Calu3 (cell line): ENCODE measurements around the gene CRACR2B. TPM values are rescaled to one million over a fixed set of nuclear protein-coding genes. Genes with fewer than 3 reads are reported as not detected.

Experiments used
- BruUV-seq: library from RNA; stranded (reverse); fragments of 400-500 nt; replicated peaks from 2 replicates; lab custom pipeline; 2021; lab: Mats Ljungman, UMichigan
- CTCF ChIA-PET: fragments of 300-600 bp; sonication (Branson Sonifier 250); formaldehyde crosslinking; loops from one replicate; lab custom pipeline; 2022; ENCODE audit warnings: antibody characterized with exemption; lab: Charles Lee
- DNase-seq: peaks from one replicate; pipeline ENCODE4 v3.0.0; 2022
- H3K27ac Mint-ChIP-seq: one replicate; pipeline ENCODE4 v1.8.0; 2022; ENCODE audit warnings: mixed read lengths; ENCODE audit not compliant: unreplicated experiment
- H3K27me3 Mint-ChIP-seq: one replicate; pipeline ENCODE4 v1.8.0; 2022; ENCODE audit warnings: mixed read lengths; ENCODE audit not compliant: unreplicated experiment
- H3K36me3 Mint-ChIP-seq: one replicate; pipeline ENCODE4 v1.8.0; 2022; ENCODE audit warnings: mild to moderate bottlenecking, moderate library complexity, mixed read lengths; ENCODE audit not compliant: insufficient read depth, unreplicated experiment
- H3K4me1 Mint-ChIP-seq: one replicate; pipeline ENCODE4 v1.8.0; 2022; ENCODE audit warnings: mild to moderate bottlenecking, low read depth, mixed read lengths; ENCODE audit not compliant: unreplicated experiment
- H3K4me3 Mint-ChIP-seq: one replicate; pipeline ENCODE4 v1.8.0; 2022; ENCODE audit warnings: mild to moderate bottlenecking, low read depth, moderate library complexity, mixed read lengths; ENCODE audit not compliant: unreplicated experiment
- H3K9me3 Mint-ChIP-seq: one replicate; pipeline ENCODE4 v1.8.0; 2022; ENCODE audit warnings: low read depth, mixed read lengths; ENCODE audit not compliant: unreplicated experiment
- CTCF ChIP-seq: fragments of 200-600 bp; IDR thresholded peaks from one replicate; pipeline ENCODE4 v1.8.0; 2022; ENCODE audit warnings: antibody characterized with exemption; ENCODE audit not compliant: unreplicated experiment
- intact Hi-C: fragments of 100-400 bp; cut with micrococcal nuclease; formaldehyde crosslinking; loops from one replicate; pipeline ENCODE4 v1.10.0; 2022; ENCODE audit not compliant: unreplicated experiment
- total RNA-seq: library from RNA; stranded (reverse); gene quantifications from 2 replicates; pipeline ENCODE4 v1.2.3, GENCODE V29; 2022

Gene CRACR2B
- total RNA-seq, 1 experiment from 2014 or later = 33.4 TPM

- CTCF ChIA-PET = no interaction called here
- no TSS peak for BruUV-seq
- intact Hi-C loops = no loop called here
- TF ChIP-seq CTCF = no peak
- Mint-ChIP-seq H3K27me3 (no peaks in the 10 kb centered on the region), H3K36me3 (peaks cover 68% of the 10 kb centered on the region), H3K9me3 (no peaks in the 10 kb centered on the region), H3K4me3 (no peak overlapping the region), H3K4me1 (no peaks in the 10 kb centered on the region), H3K27ac (peak overlapping the region; percentile 42)
- DNase-seq = no peak
These were observed 40.7 kb downstream of the CRACR2B start for GRCh38 chr11:868394-868793.

- TF ChIP-seq CTCF = no peak
- CTCF ChIA-PET = no interaction called here
- Mint-ChIP-seq H3K4me3 (no peak overlapping the region), H3K36me3 (peaks cover 68% of the 10 kb centered on the region), H3K27ac (peak overlapping the region; percentile 42), H3K4me1 (no peaks in the 10 kb centered on the region), H3K9me3 (no peaks in the 10 kb centered on the region), H3K27me3 (no peaks in the 10 kb centered on the region)
- DNase-seq = no peak
- no TSS peak for BruUV-seq
- intact Hi-C loops = no loop called here
These were observed 41.1 kb downstream of the CRACR2B start for GRCh38 chr11:868802-869201.

GRCh38 chr11:869399-870126 is 41.8 kb downstream of the CRACR2B start:
- intact Hi-C loops = no loop called here

GRCh38 chr11:870127-870413 is 42.4 kb downstream of the CRACR2B start:
- Mint-ChIP-seq H3K4me1 (no peaks in the 10 kb centered on the region), H3K9me3 (no peaks in the 10 kb centered on the region), H3K4me3 (no peak overlapping the region), H3K27me3 (no peaks in the 10 kb centered on the region), H3K27ac (peak overlapping the region; percentile 54), H3K36me3 (peaks cover 57% of the 10 kb centered on the region)
- DNase-seq = no peak
- CTCF ChIA-PET = no interaction called here
- intact Hi-C loops = no loop called here
- peak; percentile 41 for TF ChIP-seq CTCF
- no TSS peak for BruUV-seq

More at GRCh38 chr11:869399-870126, 41.8 kb downstream of the CRACR2B start:
- peaks cover 61% of the 10 kb centered on the region for H3K36me3 Mint-ChIP-seq
- H3K27ac Mint-ChIP-seq = peak overlapping the region; percentile 54
- no peak for TF ChIP-seq CTCF
- no peaks in the 10 kb centered on the region for H3K27me3 Mint-ChIP-seq
- no peaks in the 10 kb centered on the region for H3K9me3 Mint-ChIP-seq
- no peak overlapping the region for H3K4me3 Mint-ChIP-seq
- H3K4me1 Mint-ChIP-seq = no peaks in the 10 kb centered on the region
- CTCF ChIA-PET = no interaction called here
- no peak for DNase-seq
- BruUV-seq = no TSS peak
